ENCODE measurements around the gene SLC39A11.

The SLC39A11 gene

DNA sequence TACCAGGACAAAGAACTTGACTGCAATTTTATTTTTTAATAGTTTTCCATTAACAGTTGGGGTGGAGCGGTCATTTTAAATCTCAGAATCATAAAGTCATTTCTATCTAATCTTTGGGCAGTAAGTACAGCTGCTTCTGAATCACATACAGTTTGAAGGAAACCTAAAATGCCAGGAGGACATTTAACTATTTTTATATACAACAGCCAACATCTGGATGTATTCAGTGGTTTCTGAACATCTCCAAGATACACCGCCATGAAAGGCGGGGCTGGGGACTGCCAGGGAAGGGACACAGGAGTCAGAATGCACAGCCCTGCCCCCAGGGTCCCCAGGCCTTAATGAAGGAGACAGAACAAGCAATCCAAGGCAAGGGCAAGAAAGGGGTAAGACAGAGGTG, 392.3 kb downstream of the SLC39A11 start:
- DNase-seq, result no peak

DNA sequence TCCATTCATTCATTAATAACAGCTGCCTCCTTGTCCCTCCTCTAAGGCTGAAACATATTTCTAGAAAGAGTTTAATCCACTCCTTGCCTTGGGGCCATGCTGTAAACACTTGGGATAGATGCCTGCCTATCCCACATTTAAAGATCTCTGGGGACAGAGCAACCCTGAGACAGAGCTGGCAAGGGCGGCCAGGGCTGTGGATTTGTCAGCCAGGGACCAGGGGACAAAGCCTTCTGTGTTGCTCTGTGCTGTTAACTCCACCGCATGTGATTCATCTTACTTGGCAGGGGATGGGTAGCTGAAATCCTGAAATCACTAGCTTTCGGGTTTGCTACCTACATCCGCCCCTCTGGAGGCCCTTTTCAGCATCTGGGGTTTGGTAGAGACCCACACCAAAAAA, 392.9 kb downstream of the SLC39A11 start:
- no peak for DNase-seq

GRCh38 chr17:72697602-72698146, 394.8 kb downstream of the SLC39A11 start:
- no peak for DNase-seq

DNA sequence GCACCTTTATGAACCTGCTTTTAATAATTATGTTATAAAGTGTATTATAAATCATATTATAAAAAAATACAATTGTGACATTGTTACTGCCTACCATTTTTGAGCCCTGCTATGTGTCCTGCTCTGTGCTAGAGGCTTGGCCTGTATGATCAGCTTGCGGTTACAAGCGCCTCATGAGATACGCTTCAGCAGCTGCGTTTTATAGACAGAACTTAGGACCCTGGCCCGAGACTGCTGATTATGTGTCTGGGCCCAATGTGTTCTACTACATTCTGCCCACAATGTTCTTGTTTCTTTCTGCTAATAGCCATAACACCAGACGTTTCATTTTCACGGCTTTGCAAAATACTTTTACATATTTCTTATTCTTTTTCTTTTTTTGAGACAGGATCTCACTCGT, 395.8 kb downstream of the SLC39A11 start:
- DNase-seq, result no peak

- DNase-seq, result no peak
These were observed 396.3 kb downstream of the SLC39A11 start for GRCh38 chr17:72696156-72696555.

DNA sequence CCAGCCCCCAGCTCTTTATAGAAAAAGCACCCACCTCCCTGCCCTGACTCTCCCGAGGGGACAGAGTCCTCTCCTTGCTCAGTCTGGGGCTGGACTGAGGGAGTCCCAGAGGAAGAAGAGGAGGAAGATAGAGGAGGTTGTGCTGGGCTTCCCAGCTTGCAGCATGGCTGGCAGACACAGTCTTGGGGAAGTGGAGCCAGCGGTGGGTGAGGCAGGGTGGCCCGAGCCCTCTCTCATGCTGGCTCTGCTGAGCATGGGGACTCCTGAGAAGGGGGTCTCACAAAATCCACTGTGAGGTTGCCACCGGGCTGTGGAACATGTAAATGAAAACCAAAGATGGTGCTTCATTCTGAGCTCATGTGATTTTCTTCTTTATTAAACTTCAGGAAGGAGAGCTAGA, 398.5 kb downstream of the SLC39A11 start:
- no peak for DNase-seq

DNA sequence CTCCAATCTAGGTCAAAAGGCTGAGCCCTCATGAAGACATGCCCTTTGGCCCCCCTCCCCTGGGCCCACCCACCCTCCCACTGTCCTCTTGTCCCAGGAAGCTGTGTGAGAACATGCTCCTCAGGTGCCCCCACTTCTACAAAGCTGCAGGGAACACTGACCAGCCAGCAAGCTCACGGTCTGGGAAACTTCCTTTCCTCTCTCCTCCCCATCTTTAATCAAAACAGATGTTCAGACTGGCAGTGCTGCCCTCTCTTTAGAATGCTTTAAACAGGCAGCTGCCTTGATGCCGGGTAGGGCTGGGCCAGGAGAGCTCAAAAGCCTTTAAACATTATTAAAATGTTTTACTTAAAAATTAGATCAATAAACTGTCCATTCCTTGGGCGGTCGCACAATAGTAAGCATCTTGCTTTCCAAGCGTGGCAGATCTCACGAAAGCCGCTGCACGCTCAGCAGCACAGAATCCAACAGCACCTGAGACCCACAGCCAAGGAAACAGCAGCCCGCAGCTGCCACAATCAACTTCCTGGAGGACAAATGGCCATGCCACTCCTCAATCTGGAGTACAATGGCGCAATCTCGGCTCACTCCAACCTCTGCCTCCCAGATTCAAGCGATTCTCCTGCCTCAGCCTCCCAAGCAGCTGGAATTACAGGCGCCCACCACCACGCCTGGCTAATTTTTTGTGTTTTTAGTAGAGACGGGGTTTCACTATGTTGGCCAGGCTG, 399.2 kb downstream of the SLC39A11 start:
- DNase-seq, result no peak

GRCh38 chr17:72692676-72693075, 399.8 kb downstream of the SLC39A11 start:
- DNase-seq, result no peak

GRCh38 chr17:72691586-72691985, 400.9 kb downstream of the SLC39A11 start:
- no peak for DNase-seq

DNA sequence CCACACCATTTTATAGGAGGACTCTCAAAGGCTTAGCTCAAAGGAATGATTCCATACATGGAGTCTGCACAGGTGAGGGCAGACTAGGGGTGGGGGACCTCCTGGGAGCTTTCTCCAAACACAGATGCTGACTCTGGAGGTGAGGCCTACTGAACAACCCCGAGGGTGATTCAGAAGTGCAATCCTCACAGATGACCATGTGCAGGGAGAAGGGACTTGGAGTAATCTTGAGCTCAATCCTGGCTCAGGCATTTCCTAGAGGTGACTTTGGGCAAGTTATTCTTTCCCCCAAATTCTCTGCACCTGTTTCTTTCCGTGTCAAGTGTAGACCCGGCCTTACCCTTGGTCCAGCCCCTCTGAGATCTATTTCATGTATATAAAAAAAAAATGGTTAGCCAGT, 401.5 kb downstream of the SLC39A11 start:
- DNase-seq, result no peak

DNA sequence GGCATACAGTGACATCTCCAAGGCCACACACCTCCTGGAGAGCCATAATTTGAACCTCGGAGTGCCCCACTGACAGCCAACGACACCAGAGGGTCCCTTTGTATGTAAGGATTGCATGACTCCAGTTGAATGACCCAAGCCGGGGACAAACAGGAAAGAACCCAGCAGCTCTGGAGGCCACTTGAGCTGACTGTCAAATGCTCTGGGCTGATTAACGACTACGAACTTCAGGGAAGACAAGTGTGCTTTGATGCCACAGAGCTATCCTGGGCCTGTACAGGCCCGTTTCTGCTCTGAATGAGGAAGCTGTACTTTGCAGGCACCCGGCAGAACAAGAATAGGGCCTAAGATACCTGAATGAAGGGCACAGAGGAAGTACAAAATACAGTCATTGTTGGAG, 404.6 kb downstream of the SLC39A11 start:
- DNase-seq, result no peak

DNA sequence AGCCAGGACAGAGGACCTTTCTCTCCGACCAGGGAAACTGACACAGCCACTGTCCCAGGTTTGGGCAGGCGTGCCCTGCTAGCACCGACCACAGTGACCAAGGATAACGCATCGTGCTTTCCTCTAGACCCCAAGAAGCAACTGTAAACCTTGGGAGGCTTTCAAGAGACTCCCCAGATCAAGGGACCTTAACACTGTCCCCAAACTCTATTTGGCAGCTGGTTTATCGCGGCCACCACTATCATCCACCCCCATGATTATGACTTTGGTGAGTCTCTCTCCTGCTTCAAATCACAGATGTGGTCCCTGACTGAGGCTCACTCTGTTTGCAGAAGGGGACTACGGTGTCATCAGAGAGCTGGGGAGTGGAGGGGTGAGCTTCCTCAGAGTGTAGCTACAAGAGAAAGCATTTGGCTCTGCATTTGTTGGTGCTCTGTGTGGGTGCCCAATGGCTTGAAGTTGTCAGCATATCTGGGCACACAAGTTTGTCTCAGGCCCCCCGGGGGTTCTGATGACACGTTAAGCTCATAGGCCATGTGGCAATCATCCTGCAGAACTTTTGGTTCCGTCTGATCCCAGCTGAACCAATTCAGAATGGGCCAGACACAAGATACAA, 408.0 kb downstream of the SLC39A11 start:
- DNase-seq, result no peak

- DNase-seq, result no peak
These were observed 408.7 kb downstream of the SLC39A11 start for GRCh38 chr17:72683506-72684404.

DNA sequence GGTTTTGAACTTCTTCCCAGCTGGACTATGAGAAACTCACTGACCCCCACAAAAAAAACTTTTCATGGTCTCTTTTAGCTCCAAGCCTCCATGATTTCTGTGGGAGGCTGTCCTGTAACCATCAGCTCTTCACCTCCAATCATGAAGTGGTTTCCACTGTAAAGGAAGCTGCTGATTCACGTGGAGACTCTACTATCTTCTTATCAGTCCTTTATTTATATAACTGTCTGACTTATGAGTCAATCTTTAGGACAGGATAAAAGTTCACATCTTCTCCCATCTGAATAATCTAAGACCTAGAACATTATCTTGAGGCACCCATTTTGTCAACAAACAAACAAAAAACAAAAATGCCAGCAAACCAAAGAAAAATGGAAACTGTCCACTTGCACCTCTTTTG, 409.9 kb downstream of the SLC39A11 start:
- no peak for DNase-seq

- no peak for DNase-seq
These were observed 410.6 kb downstream of the SLC39A11 start for GRCh38 chr17:72681844-72682243.

DNA sequence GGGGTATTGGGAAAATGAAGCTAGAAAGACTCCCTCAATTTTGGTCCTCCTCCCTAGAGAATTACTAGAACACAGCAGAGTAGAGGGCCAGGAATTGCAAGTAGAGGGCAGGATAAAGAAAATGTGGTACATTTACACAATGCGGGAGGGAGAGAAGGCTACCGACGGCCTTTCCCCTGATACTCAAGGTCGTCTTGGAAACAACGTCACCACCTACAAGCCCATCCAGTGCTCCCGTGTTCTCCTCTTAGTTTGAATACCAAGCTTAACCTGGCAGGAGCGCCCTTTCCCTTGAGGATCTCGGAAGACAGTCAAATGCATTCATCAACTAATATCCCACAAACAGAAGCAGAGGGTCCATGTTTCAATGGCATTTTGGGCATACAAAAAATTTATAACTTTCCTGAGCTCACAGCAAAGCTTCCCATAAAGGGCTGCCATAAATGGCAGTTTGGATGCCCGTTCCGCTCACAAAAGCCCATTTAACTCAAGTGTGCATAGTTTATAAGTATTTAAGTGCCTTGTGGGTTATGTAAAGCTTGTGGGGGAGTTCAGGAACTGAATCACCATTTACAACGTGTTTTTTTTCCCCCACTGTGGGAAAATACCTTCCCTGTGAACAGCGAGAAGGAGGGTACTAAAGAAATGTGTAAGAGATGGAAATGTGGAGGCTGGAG, 414.6 kb downstream of the SLC39A11 start:
- DNase-seq, result no peak

DNA sequence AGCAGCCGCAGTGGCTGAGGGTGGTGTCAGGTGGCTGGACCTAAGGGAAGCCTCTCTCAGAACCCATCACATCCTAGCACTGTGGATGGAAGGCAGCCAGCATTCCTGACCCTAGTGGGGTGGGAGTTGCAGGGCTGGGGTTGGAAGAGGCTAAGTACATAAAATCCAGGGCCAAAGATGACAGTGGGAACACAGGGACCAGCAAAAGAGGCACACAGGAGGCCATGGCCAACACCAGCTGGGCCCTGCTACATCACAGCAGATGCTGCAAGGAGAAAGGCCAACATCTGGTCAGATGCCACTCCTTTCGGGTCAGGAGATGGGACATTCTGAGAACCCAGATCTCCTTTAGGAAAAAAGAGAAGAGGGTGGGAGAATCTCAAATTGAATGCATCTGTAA, 415.4 kb downstream of the SLC39A11 start:
- no peak for DNase-seq

GRCh38 chr17:72672729-72673128, 419.8 kb downstream of the SLC39A11 start:
- DNase-seq, result no peak

GRCh38 chr17:72671016-72671415, 421.5 kb downstream of the SLC39A11 start:
- no peak for DNase-seq

- DNase-seq, result no peak
These were observed 425.1 kb downstream of the SLC39A11 start for GRCh38 chr17:72667096-72668063.

Measured in NCI-H1694 (cell line).